Stimulated activated memory B cell treated with anti-CD40 and anti-IgM and Interleukin-4, amounts not matched to agents 10 μg/mL and 1 μg/mL and 100 μg/mL, for 72 hours (primary cell): ENCODE results near the gene KRT80.

Experiments used
- ATAC-seq: fragments of 150-1000 bp; cut with Tn5 transposase; 2 replicates; pipeline ENCODE4 v1.10.0; 2021
- H3K27ac Mint-ChIP-seq: one replicate; pipeline ENCODE4 v1.8.0; 2022; ENCODE audit warnings: mild to moderate bottlenecking, mixed read lengths
- H3K27me3 Mint-ChIP-seq: one replicate; pipeline ENCODE4 v1.8.0; 2022; ENCODE audit warnings: mixed read lengths
- H3K36me3 Mint-ChIP-seq: one replicate; pipeline ENCODE4 v1.8.0; 2022; ENCODE audit warnings: mixed read lengths
- H3K4me1 Mint-ChIP-seq: one replicate; pipeline ENCODE4 v1.8.0; 2022; ENCODE audit warnings: mixed read lengths
- H3K4me3 Mint-ChIP-seq: one replicate; pipeline ENCODE4 v1.8.0; 2022; ENCODE audit warnings: mild to moderate bottlenecking, moderate library complexity, mixed read lengths
- H3K9me3 Mint-ChIP-seq: one replicate; pipeline ENCODE4 v1.8.0; 2022; ENCODE audit warnings: mixed read lengths

Gene KRT80

DNA sequence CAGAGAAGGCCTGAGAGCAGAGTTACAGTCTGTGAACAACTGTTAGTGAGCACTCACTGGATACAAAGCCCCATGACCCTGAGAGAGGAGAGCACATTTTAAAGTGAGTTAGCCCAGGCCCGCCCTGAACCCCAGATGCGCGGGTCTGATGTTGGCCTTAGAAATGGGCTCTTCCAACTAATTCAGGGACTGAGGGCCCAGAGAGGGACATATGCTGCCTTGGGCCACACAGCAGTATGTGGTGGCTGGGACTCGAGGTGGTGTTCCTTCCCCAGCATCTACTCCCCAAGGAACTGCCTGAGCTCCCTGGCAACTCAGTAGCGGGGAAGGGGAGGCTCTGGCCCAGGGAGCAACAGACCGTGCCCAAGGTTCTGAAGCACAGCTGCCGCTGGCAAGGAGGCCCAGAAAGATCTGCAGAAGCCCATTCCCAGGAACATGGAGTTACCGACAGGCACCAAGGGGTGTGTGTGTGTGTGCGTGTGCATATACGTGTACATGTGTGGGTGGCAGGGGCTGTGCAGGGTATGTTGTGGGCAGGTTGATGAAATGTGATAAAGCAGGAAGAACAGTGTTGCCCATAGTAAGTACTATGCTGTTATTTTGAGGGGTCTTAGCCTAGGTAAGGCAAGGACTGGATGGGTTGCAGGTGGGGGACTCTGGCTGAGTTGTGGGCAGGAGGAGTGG, 40.5 kb downstream of the KRT80 start:
- Mint-ChIP-seq H3K27me3 (peaks cover 42% of the 10 kb centered on the region), H3K4me1 (peaks cover 8% of the 10 kb centered on the region), H3K4me3 (peak overlapping the region; percentile 46), H3K36me3 (no peaks in the 10 kb centered on the region), H3K27ac (no peak overlapping the region), H3K9me3 (no peaks in the 10 kb centered on the region)
- no peak for ATAC-seq

DNA sequence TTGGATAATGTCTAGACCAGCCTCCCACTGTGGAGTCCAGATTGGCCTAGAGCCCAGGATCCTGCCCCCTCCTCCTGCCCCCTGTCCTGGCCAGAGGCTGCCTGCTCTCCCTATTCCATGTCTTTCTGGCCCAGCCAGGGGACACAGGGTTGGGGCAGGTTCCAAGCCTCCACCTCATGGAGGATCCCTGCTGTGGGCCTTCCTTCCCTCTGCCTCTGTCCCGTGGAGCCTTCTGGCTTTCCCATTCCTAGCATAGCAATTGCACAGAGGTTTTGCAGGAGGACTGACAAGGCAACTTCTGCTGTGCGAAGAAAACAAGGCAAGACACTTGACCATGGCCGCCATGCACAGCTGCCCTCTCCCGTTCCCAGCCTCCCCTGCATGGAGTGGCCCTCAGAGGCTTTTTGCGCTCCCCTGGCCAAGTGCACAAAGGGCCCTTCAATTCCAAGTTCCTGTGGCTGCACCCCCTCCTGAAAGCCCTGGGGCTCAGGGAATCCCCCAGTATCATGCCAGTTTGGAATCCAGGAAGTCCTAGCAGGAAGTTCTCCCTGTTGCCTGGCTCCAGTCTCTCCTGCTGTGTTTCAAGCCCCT, 42.1 kb downstream of the KRT80 start:
- Mint-ChIP-seq H3K9me3 (no peaks in the 10 kb centered on the region), H3K27ac (no peak overlapping the region), H3K4me1 (peaks cover 8% of the 10 kb centered on the region), H3K4me3 (no peak overlapping the region), H3K36me3 (no peaks in the 10 kb centered on the region), H3K27me3 (peaks cover 42% of the 10 kb centered on the region)
- ATAC-seq = no peak

DNA sequence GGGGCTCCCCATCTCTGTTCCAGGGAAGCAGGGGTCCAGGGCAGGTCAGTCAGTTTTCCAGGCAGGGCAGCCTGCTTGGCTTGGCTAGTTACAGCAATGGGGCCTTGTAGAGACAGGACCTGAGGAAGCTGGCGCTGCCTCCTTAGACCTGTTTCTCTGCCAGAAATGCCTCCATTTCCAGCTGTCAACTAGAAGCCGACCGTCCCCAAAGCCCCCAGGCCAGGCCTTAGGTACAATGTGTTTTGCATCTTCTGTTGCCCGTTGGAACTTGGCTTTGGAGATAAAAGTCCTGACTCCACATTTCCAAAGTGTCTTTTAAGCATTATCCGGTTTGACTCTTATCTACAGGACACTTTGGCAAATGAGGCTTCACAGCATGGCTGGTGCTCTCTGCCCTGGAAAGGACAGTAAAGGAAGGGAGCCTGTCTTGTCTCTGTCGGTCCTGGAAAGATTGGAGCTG, 42.6 kb downstream of the KRT80 start:
- Mint-ChIP-seq H3K36me3 (no peaks in the 10 kb centered on the region), H3K27ac (no peak overlapping the region), H3K9me3 (no peaks in the 10 kb centered on the region), H3K4me3 (no peak overlapping the region), H3K27me3 (peaks cover 42% of the 10 kb centered on the region), H3K4me1 (peaks cover 8% of the 10 kb centered on the region)
- no peak for ATAC-seq

DNA sequence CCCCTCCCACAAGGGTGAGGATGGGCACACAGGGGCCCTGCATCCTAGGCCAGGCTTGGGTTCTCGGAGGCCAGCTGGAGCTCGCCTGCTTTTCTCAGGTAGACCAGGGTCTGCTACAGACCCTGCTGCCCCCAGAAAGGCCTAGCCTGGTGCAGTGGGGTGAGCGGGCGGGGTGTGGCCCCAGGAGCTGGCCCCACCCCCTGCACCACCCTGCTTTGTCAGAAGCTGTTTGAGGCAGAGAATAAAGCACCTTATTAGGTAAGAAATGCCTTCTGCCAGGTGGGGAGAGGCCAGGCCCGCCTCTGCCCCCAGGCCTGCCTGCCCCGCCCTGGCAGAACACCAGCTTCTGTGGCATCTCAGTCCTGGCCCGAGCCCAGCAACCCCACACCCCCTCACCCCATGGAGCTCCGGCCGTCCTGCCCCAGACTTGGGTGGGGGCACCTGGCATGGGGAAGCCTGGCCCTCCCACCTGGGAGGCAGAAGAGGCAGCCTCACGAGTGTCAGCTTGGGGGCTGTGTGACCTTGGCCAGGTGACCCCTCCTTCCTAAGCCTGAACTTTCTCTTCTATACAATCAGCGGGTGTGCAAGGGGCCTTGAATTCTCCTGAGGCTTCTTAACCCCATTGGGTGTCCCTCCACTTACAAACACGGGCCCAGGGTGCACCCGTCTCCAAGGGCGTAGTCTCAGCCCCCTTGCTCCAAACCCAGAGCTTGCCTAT, 43.2 kb downstream of the KRT80 start:
- Mint-ChIP-seq H3K36me3 (no peaks in the 10 kb centered on the region), H3K27me3 (peaks cover 42% of the 10 kb centered on the region), H3K4me1 (peaks cover 8% of the 10 kb centered on the region), H3K4me3 (no peak overlapping the region), H3K9me3 (no peaks in the 10 kb centered on the region), H3K27ac (no peak overlapping the region)
- ATAC-seq = no peak

DNA sequence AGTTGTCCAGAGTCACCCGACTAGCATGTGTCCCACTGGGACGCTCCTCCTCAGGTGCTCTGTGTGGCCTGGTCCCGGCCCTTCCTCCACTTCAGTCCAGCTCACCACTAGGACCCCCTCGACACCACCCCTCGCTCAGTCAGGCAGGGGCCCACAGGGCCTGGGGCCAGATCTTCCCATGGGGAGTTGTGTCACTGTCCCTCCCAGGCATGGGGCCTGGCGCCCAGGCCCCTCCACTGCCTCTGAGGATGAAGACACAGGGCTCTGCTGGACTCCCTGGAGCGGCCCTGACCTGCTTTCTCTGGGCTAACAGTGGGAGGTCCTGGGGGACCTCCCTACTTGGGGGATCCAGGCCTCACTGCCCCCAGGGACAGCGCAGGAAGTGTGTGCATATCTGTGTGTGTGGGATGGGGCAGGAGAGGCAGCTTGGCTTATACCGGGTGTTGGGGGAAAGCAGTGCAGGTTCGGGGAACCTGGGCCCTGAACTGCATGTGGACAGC, 43.8 kb downstream of the KRT80 start:
- Mint-ChIP-seq H3K4me1 (peaks cover 8% of the 10 kb centered on the region), H3K27me3 (peaks cover 36% of the 10 kb centered on the region), H3K27ac (no peak overlapping the region), H3K4me3 (no peak overlapping the region), H3K36me3 (no peaks in the 10 kb centered on the region), H3K9me3 (no peaks in the 10 kb centered on the region)
- no peak for ATAC-seq

DNA sequence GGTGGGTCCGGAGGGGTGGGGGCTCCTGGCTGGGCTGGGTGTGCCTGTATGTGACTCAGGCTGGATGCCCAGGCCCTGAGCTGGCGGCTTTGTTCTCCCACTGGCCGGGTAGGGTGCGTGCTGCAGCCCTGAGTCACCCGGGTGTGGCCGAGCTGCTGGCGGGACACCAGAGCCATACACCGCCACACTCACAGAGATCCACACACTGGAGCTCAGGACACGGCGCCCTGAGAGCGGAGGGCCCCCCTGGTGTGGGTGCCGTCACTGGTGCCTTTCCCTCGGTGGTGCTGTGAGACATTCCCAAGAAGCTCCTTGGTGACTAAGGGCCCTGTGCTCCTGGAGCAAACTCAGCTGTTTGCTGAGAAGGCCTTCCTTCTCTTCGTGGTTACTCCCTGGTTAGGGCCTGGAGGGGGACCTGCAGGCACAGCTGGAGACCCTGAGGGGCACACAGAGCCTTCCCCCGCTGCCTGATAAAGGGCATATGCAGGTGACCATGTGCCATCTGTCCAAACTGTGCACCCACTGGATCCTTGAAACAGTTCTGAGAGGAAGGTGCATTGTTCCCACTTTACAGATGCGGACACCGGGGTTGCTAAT, 44.3 kb downstream of the KRT80 start:
- Mint-ChIP-seq H3K27ac (no peak overlapping the region), H3K36me3 (no peaks in the 10 kb centered on the region), H3K4me1 (peaks cover 8% of the 10 kb centered on the region), H3K27me3 (peaks cover 31% of the 10 kb centered on the region), H3K4me3 (no peak overlapping the region), H3K9me3 (no peaks in the 10 kb centered on the region)
- ATAC-seq = no peak

DNA sequence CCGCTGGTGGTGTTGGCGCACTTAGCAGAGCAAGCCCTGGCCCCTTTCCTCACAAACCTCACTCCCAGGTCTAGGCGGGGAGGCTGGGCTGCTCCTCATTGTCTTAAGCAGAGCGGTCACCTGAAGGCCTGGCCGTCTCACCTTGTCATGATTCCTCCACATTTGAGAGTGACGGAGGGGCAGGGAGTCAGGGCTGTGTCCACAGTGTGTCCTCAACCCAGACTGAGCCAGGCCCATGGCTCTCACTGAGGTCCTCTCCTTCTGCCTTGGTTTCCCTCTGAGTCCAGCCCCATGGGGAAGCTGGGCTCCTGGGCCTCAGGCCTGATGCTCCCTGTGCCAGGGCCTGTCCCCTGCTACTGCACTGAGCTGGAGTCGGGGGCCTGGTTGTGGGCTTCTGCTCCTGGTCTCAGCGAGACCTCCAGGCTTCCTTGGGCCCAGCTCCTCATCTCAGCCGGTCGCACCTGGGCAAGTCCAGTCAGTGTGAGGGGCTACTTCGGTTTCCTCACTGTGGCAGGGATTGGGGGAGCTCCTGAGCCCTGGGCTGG, 44.9 kb downstream of the KRT80 start:
- peaks cover 7% of the 10 kb centered on the region for H3K4me1 Mint-ChIP-seq
- H3K4me3 Mint-ChIP-seq = no peak overlapping the region
- H3K9me3 Mint-ChIP-seq = no peaks in the 10 kb centered on the region
- no peaks in the 10 kb centered on the region for H3K36me3 Mint-ChIP-seq
- H3K27me3 Mint-ChIP-seq = peaks cover 27% of the 10 kb centered on the region
- ATAC-seq = no peak
- H3K27ac Mint-ChIP-seq = no peak overlapping the region

DNA sequence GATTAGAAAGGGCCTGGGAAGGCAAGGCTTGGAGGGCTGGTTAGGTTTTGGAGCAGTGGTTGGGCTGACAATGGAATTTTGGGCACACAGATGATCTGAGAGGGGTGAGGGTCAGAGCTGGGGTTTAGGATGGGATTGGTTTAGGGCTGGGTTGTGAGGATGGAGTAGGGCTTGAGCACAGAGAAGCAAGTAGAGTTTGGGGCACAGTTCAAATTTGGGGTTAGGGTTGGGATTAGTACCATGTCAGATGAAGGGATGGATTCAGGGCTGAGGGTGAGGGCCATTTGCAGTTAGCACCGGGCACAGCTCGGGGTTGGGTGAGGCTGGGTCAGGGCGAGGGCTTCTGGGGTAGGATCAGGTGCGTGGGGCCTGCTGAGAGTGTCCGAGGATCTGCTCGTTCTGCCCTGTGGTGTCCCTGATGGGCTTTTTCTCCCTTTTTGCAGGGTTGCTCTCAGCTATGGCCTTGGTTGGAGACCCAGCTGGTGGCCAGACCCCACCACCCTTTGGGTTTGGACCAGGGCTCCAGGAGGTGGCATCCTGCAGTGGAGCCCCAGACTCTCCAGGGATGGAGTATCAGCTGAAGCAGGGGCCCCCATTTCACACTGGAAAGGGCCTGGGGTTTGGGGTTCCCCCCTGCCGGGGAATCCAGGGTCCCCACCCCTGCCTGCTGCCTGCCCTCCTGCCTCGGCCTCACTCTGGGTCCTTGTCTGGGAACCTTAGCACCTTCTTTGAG, 45.6 kb downstream of the KRT80 start:
- Mint-ChIP-seq H3K36me3 (no peaks in the 10 kb centered on the region), H3K4me1 (peaks cover under 1% of the 10 kb centered on the region), H3K27ac (no peak overlapping the region), H3K4me3 (no peak overlapping the region), H3K27me3 (peaks cover 20% of the 10 kb centered on the region), H3K9me3 (no peaks in the 10 kb centered on the region)
- no peak for ATAC-seq

DNA sequence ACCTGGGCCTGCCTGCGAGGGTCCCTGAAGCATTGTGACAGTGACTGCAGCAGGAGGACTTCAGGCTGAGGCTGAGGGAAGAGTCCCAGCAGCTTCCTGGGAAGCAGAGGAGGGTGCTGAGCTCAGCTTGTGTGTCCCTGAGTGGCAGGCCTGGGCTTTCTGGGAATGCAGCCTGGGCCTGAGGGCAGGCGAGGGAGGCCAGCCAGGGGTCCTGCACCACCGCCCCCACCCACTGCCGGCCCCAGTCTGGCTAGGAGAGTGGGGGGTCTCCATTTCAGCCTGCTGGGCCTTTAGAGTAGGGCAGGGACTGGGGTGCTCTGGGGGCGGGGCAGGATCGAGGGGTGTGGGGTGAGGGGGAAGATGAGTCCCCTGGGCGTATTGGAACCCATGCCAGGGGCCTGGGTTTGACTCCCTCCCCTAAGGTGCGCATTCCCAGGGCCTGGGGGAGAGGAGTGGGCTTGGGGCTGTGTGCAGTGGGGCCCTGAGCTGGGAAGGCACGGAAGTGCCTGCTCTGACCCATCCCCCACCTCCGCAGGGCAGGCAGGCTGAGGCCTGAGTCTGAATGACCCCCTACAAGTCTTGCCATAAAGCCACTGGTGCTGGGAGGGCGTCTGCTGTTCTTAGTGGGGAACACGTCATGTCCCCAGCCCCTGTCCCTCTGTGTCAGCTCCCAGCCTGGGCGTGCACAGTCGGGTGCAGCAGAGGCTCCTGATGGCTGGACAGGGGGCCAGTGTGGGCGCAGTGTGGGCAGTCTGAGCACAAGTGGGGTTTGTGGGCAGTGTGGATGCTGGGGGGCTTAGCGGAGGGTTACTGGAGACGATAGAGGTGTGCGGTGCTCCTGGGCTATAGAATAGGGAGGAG, 46.4 kb downstream of the KRT80 start:
- Mint-ChIP-seq H3K4me1 (peaks cover 1% of the 10 kb centered on the region), H3K9me3 (no peaks in the 10 kb centered on the region), H3K4me3 (no peak overlapping the region), H3K27ac (no peak overlapping the region), H3K36me3 (no peaks in the 10 kb centered on the region), H3K27me3 (peaks cover 12% of the 10 kb centered on the region)
- ATAC-seq = peak; percentile 21

DNA sequence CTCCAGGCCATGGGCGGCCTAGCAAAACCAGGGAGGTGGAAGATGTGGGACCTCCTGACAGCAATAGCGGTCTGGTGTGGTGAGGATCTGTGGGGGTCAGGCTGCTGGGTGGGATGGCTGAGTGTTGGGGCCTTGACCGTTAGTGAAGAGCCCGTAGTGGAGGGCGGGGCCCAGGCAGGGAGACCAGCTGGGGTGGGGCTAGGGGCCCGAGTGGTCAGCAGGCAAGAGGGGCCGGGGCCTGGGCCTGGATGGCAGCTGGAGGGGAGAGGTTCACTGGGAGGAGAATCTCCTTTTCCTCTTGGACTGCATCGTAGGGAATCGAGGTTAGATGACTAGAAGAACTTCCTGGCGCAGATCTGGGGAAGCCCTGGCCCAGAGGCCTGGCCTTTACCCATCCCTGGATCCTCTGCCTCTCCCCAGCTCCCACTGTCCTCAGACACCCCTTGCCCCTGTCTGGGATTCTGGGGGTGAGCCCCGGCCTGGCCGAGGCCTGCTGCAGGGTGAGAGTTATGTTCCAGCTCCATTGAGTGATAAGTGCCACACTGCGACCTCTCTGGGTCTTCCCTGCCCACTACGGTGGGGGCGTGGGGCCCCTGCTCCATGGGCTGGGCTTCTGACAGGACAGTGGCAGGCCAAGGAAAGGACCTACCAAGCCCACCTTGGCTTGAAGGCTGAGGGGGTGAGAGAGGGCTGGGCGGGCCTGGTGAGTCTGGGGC, 47.1 kb downstream of the KRT80 start:
- Mint-ChIP-seq H3K27me3 (peaks cover 5% of the 10 kb centered on the region), H3K27ac (no peak overlapping the region), H3K4me3 (no peak overlapping the region), H3K9me3 (no peaks in the 10 kb centered on the region), H3K4me1 (peaks cover 5% of the 10 kb centered on the region), H3K36me3 (no peaks in the 10 kb centered on the region)
- ATAC-seq = no peak

DNA sequence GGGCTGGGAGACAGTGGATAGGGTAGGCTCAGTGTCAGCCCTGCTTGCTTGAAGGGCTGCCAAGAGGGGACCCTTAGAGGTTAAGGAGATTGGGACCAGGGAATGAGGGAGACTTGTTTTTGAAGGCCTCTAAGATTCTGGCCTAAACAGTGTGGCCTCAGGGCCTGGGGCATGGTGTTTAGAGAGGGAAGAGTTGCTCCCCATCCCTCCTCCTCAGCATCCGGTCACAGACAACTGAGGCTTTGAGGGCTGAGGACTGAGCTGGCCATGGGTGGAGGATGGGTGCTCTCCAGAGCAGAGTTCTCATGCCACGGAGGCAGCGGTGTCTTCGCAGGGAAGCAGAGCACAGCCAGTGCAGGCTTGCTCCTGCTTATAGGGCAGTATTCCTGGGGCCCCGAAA, 49.4 kb downstream of the KRT80 start:
- Mint-ChIP-seq H3K36me3 (no peaks in the 10 kb centered on the region), H3K27ac (no peak overlapping the region), H3K27me3 (peaks cover 13% of the 10 kb centered on the region), H3K4me1 (peaks cover 5% of the 10 kb centered on the region), H3K9me3 (no peaks in the 10 kb centered on the region), H3K4me3 (no peak overlapping the region)
- no peak for ATAC-seq

DNA sequence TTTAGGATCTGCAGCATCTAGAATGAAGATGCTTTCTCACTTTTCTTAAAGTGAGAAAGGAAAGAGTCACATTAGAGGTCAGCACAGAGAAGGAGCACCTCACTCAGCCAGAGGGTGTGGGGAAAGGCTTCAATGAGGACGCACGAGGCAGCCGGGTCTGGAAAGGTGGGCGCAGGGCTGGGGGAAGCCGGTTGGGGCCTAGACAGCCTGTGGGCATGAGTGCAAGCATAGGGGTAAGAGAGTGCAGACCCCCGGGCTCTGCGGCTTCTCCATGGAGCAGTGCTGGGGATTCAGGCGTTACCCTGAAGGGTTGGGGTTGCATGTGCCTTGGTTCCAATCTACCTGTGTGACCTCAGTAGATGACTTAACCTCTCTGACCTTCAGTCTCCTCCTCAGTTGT, 49.9 kb downstream of the KRT80 start:
- H3K4me3 Mint-ChIP-seq = no peak overlapping the region
- H3K4me1 Mint-ChIP-seq = peaks cover 5% of the 10 kb centered on the region
- H3K27ac Mint-ChIP-seq = no peak overlapping the region
- no peak for ATAC-seq
- H3K9me3 Mint-ChIP-seq = no peaks in the 10 kb centered on the region
- peaks cover 17% of the 10 kb centered on the region for H3K27me3 Mint-ChIP-seq
- H3K36me3 Mint-ChIP-seq = no peaks in the 10 kb centered on the region

DNA sequence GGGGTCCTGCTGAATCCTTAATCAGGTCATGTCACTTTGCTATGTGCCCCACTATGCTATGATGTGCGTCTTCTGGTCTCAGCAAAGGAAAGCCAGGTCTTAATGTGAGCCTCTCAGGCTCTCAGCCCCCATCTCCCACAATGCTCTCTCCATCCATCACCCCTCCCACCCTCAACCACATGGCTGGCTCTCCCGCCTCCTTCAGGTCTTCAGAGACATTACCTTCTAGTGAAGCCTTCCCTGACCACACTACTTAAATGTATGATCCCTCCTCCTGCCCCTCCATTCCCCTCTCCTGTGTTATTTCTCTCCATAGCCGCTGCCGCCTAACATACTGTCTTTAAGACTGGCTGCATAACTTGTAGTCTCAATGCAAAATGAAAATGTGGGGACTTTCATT, 50.5 kb downstream of the KRT80 start:
- H3K4me1 Mint-ChIP-seq = peaks cover 5% of the 10 kb centered on the region
- no peaks in the 10 kb centered on the region for H3K36me3 Mint-ChIP-seq
- no peaks in the 10 kb centered on the region for H3K9me3 Mint-ChIP-seq
- H3K27me3 Mint-ChIP-seq = peaks cover 17% of the 10 kb centered on the region
- no peak overlapping the region for H3K27ac Mint-ChIP-seq
- no peak for ATAC-seq
- no peak overlapping the region for H3K4me3 Mint-ChIP-seq
